NCI-H526 (cell line): ENCODE data around the gene BPIFB2.

ENCODE experiments used
- DNase-seq, 2 experiments: peaks; one replicate each; lab custom pipeline; 2025; lab: John Stamatoyannopoulos, UW

The BPIFB2 gene

DNA sequence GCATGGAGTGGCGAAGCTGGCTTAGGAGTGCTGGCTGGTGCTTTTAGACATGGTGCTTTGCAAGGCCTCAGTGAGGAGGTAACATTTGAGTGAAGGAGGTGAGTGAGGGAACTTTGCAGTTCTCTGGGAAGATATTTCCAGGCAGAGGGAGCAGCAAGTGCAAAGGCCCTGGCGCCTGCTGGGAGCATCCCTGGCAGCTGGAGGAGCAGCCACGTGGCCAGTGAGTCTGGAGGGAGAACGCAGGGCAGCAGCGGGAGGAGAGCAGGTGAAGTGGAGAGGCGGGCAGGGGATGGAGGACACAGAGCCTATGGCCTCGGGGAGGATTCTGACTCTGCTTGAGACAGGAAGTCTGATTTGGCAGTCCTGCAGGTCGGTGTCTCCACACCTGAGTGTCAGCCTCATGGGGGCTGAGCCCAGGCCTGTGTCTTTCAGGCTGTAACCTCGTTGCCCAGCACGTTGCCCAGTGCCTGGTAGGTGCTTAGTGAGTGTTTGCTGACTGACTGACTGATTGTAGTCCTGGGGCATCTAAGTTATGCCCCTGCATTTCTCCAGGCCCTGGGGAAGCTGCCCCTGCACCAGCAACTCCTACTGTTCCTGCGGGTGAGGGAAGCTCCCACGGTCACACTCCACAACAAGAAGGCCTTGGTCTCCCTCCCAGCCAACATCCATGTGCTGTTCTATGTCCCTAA, 60.9 kb downstream of the BPIFB2 start:
- no peak for DNase-seq

DNA sequence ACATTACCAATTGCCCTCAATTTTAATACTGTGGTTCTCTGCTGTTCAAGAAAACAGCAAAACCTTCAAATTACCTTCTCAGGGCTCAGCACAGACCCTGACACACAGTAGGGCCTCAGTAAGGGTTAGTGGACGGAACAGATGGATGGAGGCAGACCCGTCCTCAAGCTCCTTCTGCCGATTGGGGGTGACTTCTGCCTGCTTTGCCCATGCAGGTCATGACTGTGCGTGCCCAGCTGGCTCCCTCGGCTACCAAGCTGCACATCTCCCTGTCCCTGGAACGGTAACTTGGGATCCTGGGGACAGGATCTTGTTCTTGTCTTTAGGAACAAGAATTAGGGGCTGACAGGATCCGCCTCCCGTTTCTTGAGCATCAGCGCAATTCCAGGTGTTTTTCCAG, 62.2 kb downstream of the BPIFB2 start:
- DNase-seq = no peak

DNA sequence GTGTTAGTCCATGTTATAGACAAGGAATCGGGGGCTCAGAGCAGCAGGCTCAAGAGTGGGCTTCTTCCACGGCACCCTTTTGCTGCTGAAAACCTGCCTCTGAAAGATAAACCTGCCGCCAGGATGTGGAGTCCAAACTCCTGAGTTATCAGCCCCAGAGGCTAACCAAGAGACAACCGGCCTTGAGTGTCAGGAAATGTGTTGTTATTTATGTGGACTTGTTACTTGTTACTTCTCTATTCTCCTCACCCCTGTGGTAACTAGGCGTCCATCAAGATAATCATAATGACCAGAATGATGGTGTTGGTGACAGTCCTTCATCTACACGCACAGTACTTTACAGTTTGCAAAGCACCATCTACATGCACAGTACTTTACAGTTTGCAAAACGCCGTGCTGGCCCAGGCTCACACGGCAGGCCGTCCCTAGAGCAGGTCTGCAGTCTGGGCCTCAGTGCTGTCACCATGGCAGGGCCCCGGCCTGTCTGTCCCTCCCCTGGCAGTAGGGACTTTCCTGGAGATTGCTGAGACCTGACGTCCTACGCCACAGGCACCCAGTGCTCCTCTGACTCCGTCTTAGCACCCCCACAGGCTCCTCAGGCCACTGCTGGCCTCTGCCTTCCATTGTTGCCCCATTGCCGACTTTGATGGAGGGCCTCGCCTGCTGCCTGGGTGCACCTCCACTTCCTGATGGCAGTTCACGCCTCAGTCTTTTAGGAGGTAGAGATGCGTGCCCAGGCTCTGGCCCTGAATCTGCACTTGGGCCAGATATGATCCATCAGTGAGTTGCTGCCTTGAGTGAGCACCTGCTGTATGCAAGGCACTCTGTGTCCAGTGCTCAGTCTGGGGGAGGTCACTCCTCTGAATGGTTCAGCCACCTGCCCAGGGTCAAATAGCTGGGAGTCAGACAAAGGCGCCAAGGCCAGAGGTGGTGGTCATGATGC, 62.9 kb downstream of the BPIFB2 start:
- no peak for DNase-seq

DNA sequence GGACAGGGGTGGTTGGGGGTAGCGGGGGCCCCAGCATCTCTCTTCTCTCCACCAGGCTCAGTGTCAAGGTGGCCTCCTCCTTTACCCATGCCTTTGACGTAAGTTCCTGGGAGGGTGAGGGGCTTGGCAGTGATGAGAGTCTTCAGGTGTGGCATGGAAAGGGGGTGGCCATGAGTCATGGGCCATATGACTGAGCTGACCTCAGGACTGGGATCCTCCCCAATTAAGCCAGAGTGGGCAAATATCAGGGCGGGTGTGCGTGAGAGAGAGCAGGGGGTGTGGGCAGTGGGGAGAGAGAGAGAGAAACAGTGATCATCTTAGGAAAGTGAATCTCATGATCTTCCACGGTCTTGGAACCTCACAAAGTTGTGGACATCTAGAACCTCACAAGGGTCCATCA, 63.7 kb downstream of the BPIFB2 start:
- DNase-seq = no peak

DNA sequence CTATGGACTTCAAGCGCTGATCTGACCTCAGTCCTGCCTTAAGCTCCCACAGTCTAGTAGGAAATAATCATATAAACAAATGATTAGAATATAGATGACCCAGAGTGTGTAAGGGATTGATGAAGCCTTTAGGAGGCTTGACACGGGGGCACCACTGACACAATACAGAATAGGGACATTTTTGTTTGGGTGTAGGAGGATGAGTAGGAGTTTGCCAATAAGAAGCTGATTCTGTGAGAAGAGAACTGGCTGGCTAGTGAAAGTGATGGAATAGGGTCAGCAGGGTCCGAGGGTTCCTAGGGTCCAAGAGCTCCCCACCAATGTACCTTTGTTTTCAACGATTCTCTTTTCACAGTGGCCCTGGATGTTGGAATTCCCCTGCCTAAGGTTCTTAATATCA, 64.9 kb downstream of the BPIFB2 start:
- DNase-seq = no peak

DNA sequence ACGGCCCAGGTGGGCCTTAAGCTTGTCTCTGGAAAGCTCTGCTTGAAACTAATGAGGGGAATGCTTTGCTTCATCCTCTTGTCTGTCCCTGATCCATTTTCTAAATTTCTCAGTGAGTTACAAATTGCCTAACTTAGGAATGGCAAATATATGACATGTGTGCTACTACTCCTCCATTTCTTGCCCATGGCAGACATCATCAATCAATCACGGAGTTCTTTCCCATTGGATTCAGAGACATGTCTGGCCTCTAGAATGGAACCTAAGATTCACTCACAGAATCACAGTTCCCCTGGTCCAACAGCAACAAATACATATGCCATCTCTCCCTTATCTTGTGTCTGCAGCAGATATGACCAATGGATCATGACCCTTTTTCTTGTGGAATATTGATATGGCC, 65.3 kb downstream of the BPIFB2 start:
- DNase-seq = no peak
